Heart left ventricle (tissue), 13 donors: Measurements from ENCODE around the gene ZSCAN5A.

Experiments used
- POLR2A ChIP-seq, 2 donors: fragments of 450-650 bp; IDR thresholded peaks; one replicate each; pipeline ENCODE4 v1.6.1; 2017; ENCODE audit warnings: antibody characterized with exemption in 2 of 2, mild to moderate bottlenecking in 2 of 2, moderate library complexity in 2 of 2
- TF ChIP-seq, protein P1 (sequence below), 12 donors: fragments of 200-600 bp; sonication (generic) in 4 of 12; IDR thresholded peaks; one replicate each; pipeline versions ENCODE4 v1.5.0 to v1.8.0; 2018 to 2022; ENCODE audit warnings: antibody characterized with exemption in 12 of 12, mild to moderate bottlenecking in 5 of 12
- donor health status: ischemic (EF 13 %, LVEDD 7.1; RV severe dilation, severe dysfunction).
- donor health status: DM: no; HTN: yes; CAD: no.
- donor health status: DM: no; HTN: no; CAD: no.
- donor health status: ischemic (EF 25% LVEDD 6.9; RV normal size, moderate dysfunction).
- donor health status: ischemic (EF 25% LVEDD 5.7; RV mildly dilated, moderate dysfunction).
- donor health status: ischemic (EF 35%, LVEDD 5.7; RV mildly dilated, moderate dysfunction).
- donor health status: nonischemic (EF 11% LVEDD 7.7; RV severe dilation, severe dysfunction).
- donor health status: DM: yes; HTN: yes; CAD: no.
- donor health status: PGD.
- donor health status: ischemic (EF 29% LVEDD 5.4; RV normal size, mild dysfunction).
- donor health status: nonischemic (EF 23%, LVEDD 6.1; RV moderate dilation, normal function).

DNA sequence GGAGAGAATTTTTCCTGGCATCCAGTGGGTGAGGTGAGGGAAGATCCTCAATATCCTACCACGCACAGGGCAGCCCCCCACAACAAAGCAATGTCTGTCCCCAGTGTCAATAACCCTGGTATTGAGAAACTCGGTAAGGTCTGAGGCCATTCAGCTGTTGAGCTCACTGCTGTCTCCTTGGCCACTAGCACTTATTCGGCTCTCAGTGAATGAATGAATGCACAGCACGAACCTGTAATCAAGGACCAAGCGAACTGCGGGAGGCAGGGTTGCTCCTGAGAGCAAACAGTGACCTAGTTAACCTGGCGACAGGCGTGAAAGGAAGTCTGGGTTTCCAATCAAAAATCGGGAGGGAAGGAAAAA is 640 bp downstream of the ZSCAN5A start:
- TF ChIP-seq, protein P1, sequence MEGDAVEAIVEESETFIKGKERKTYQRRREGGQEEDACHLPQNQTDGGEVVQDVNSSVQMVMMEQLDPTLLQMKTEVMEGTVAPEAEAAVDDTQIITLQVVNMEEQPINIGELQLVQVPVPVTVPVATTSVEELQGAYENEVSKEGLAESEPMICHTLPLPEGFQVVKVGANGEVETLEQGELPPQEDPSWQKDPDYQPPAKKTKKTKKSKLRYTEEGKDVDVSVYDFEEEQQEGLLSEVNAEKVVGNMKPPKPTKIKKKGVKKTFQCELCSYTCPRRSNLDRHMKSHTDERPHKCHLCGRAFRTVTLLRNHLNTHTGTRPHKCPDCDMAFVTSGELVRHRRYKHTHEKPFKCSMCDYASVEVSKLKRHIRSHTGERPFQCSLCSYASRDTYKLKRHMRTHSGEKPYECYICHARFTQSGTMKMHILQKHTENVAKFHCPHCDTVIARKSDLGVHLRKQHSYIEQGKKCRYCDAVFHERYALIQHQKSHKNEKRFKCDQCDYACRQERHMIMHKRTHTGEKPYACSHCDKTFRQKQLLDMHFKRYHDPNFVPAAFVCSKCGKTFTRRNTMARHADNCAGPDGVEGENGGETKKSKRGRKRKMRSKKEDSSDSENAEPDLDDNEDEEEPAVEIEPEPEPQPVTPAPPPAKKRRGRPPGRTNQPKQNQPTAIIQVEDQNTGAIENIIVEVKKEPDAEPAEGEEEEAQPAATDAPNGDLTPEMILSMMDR (IDR thresholded peaks at IDR 0.05): no peak
- no peak for TF ChIP-seq POLR2A (IDR thresholded peaks at IDR 0.05)
